K562 (cell line): ENCODE data around the gene CD48.

Source experiments
- CBX2 ChIP-seq: fragments of 200-600 bp; sonication (generic); IDR thresholded peaks from one replicate; pipeline ENCODE4 v1.6.1; 2012; ENCODE audit warnings: mild to moderate bottlenecking, low read length, inconsistent platforms; ENCODE audit not compliant: insufficient read depth, poor library complexity, severe bottlenecking
- GATAD2A ChIP-seq: fragments of 450-650 bp; IDR thresholded peaks from 2 replicates; pipeline ENCODE4 v1.6.1; 2017
- MEIS2 ChIP-seq: fragments of 450-650 bp; IDR thresholded peaks from 2 replicates; pipeline ENCODE4 v1.6.1; 2014; ENCODE audit warnings: mild to moderate bottlenecking; ENCODE audit not compliant: partially characterized antibody
- POLR2A ChIP-seq: fragments of 450-650 bp; conservative IDR thresholded peaks from 2 replicates; pipeline ENCODE4 v1.6.1; 2016
- POLR2AphosphoS5 ChIP-seq: IDR thresholded peaks from 2 replicates; pipeline ENCODE4 v1.6.1; 2011; ENCODE audit warnings: mild to moderate bottlenecking, low read depth, low read length, moderate library complexity; ENCODE audit not compliant: control insufficient read depth, insufficient read depth
- SAFB2 ChIP-seq: fragments of 200-400 bp; formaldehyde crosslinking; IDR thresholded peaks from 2 replicates; pipeline ENCODE4 v1.6.1; 2018; ENCODE audit warnings: borderline replicate concordance, low read length, low read depth, moderate library complexity; ENCODE audit not compliant: severe bottlenecking
- SIN3A ChIP-seq, 2 experiments: fragments of 150-350 bp in 1 of 2; IDR thresholded peaks; 2 replicates each; pipeline ENCODE4 v1.6.1; 2011 to 2016; ENCODE audit warnings: borderline replicate concordance in 2 of 2, low read depth in 2 of 2, low read length in 2 of 2, mild to moderate bottlenecking in 2 of 2, moderate library complexity in 2 of 2; ENCODE audit not compliant: control insufficient read depth in 1 of 2
- ZNF311 ChIP-seq: fragments of 250-450 bp; sonication (Bioruptor Pico); IDR thresholded peaks from 2 replicates; pipeline ENCODE4 v1.4.0; 2020; ENCODE audit warnings: mild to moderate bottlenecking, moderate library complexity
- TF ChIP-seq, protein P1 (sequence below): sonication (generic); formaldehyde crosslinking; IDR thresholded peaks from 2 replicates; pipeline ENCODE4 v1.8.1; 2022; ENCODE audit warnings: missing genetic modification reagents

GRCh38 chr1:160742428-160743127 lies 31.0 kb upstream of the CD48 start:
- no peak for TF ChIP-seq MEIS2
- TF ChIP-seq SIN3A (IDR thresholded peaks at IDR 0.05; ENCODE audit: borderline replicate concordance in 2 of 2, control insufficient read depth in 1 of 2, low read depth in 2 of 2, low read length in 2 of 2): no peak
- no peak for TF ChIP-seq ZNF311 (CRISPR knock-in tag)
- no peak for TF ChIP-seq POLR2A
- TF ChIP-seq GATAD2A: no peak
- no peak for TF ChIP-seq POLR2AphosphoS5
- TF ChIP-seq, protein P1, sequence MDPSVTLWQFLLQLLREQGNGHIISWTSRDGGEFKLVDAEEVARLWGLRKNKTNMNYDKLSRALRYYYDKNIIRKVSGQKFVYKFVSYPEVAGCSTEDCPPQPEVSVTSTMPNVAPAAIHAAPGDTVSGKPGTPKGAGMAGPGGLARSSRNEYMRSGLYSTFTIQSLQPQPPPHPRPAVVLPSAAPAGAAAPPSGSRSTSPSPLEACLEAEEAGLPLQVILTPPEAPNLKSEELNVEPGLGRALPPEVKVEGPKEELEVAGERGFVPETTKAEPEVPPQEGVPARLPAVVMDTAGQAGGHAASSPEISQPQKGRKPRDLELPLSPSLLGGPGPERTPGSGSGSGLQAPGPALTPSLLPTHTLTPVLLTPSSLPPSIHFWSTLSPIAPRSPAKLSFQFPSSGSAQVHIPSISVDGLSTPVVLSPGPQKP (CRISPR knock-in tag): no peak
- no peak for TF ChIP-seq CBX2
- no peak for TF ChIP-seq SAFB2
